H9 (cell line): Measurements from ENCODE around the gene RBFOX2. TPM values are rescaled to one million over a fixed set of nuclear protein-coding genes. Genes with fewer than 3 reads are reported as not detected.

Experiments
- DNase-seq: peaks from one replicate; pipeline ENCODE4 v3.0.0-alpha.2; 2017
- H2AFZ ChIP-seq: one replicate; pipeline ENCODE4 v1.6.1; 2013; ENCODE audit warnings: mild to moderate bottlenecking, low read length, control low read depth, moderate library complexity
- H2AK5ac ChIP-seq: 2 replicates; pipeline ENCODE4 v1.6.1; 2013; ENCODE audit warnings: low read length, control low read depth, mixed read lengths; ENCODE audit not compliant: insufficient read length
- H2BK120ac ChIP-seq: one replicate; pipeline ENCODE4 v1.6.1; 2013; ENCODE audit warnings: low read depth, mild to moderate bottlenecking, low read length, control low read depth, inconsistent platforms; ENCODE audit not compliant: poor library complexity, severe bottlenecking
- H2BK12ac ChIP-seq: 2 replicates; pipeline ENCODE4 v1.6.1; 2013; ENCODE audit warnings: low read length, control low read depth, mixed read lengths, low read depth; ENCODE audit not compliant: insufficient read length
- H2BK15ac ChIP-seq: 2 replicates; pipeline ENCODE4 v1.6.1; 2013; ENCODE audit warnings: low read depth, low read length, control low read depth
- H2BK20ac ChIP-seq: one replicate; pipeline ENCODE4 v1.6.1; 2013; ENCODE audit warnings: low read depth, mild to moderate bottlenecking, low read length, control low read depth, inconsistent platforms; ENCODE audit not compliant: poor library complexity, severe bottlenecking
- H2BK5ac ChIP-seq: 2 replicates; pipeline ENCODE4 v1.6.1; 2013; ENCODE audit warnings: low read length, control low read depth, mixed read lengths; ENCODE audit not compliant: insufficient read length
- H3K14ac ChIP-seq: 2 replicates; pipeline ENCODE4 v1.6.1; 2013; ENCODE audit warnings: low read length, control low read depth; ENCODE audit not compliant: insufficient read depth
- H3K18ac ChIP-seq: 2 replicates; pipeline ENCODE4 v1.6.1; 2013; ENCODE audit warnings: low read depth, mild to moderate bottlenecking, mixed read lengths, low read length, control low read depth; ENCODE audit not compliant: insufficient read length
- H3K23ac ChIP-seq: 2 replicates; pipeline ENCODE4 v1.6.1; 2013; ENCODE audit warnings: low read length, control low read depth, mixed read lengths, low read depth; ENCODE audit not compliant: insufficient read length
- H3K23me2 ChIP-seq: 2 replicates; pipeline ENCODE4 v1.6.1; 2013; ENCODE audit warnings: low read depth, mild to moderate bottlenecking, mixed read lengths, low read length, control low read depth; ENCODE audit not compliant: insufficient read length, poor library complexity, severe bottlenecking
- H3K27ac ChIP-seq: 2 replicates; pipeline ENCODE4 v1.5.1; 2013; ENCODE audit warnings: low read length, control low read depth, mixed read lengths, low read depth; ENCODE audit not compliant: insufficient read length
- H3K27me3 ChIP-seq: 2 replicates; pipeline ENCODE4 v1.6.1; 2013; ENCODE audit warnings: low read length, control low read depth, inconsistent platforms; ENCODE audit not compliant: insufficient read depth
- H3K4ac ChIP-seq: 2 replicates; pipeline ENCODE4 v1.6.1; 2013; ENCODE audit warnings: low read depth, mild to moderate bottlenecking, control low read depth, inconsistent platforms, low read length, moderate library complexity
- H3K4me1 ChIP-seq: 2 replicates; pipeline ENCODE4 v1.6.1; 2013; ENCODE audit warnings: low read length, control low read depth, inconsistent platforms; ENCODE audit not compliant: insufficient read depth
- H3K4me2 ChIP-seq: 2 replicates; pipeline ENCODE4 v1.6.1; 2013; ENCODE audit warnings: low read length, control low read depth, mixed read lengths; ENCODE audit not compliant: insufficient read length, insufficient read depth
- H3K56ac ChIP-seq: 2 replicates; pipeline ENCODE4 v1.6.1; 2013; ENCODE audit warnings: low read depth, mild to moderate bottlenecking, mixed read lengths, low read length, control low read depth; ENCODE audit not compliant: insufficient read length
- H3K79me1 ChIP-seq: 2 replicates; pipeline ENCODE4 v1.6.1; 2013; ENCODE audit warnings: low read depth, mild to moderate bottlenecking, moderate library complexity, low read length, control low read depth, inconsistent platforms; ENCODE audit not compliant: insufficient read depth, poor library complexity, severe bottlenecking
- H3K79me2 ChIP-seq: 2 replicates; pipeline ENCODE4 v1.6.1; 2013; ENCODE audit warnings: low read length, control low read depth, inconsistent platforms; ENCODE audit not compliant: insufficient read depth
- H3K9ac ChIP-seq: 2 replicates; pipeline ENCODE4 v1.6.1; 2013; ENCODE audit warnings: low read length, control low read depth, mixed read lengths; ENCODE audit not compliant: insufficient read length; ENCODE audit errors: extremely low read depth
- H3K9me3 ChIP-seq: one replicate; pipeline ENCODE4 v1.6.1; 2013; ENCODE audit warnings: low read depth, low read length, inconsistent platforms; ENCODE audit not compliant: control insufficient read depth
- H3T11ph ChIP-seq: one replicate; pipeline ENCODE4 v1.6.1; 2013; ENCODE audit warnings: mild to moderate bottlenecking, low read length, control low read depth, inconsistent platforms
- H4K20me1 ChIP-seq: one replicate; pipeline ENCODE4 v1.6.1; 2013; ENCODE audit not compliant: control insufficient read depth, insufficient read length, insufficient read depth
- H4K5ac ChIP-seq: 2 replicates; pipeline ENCODE4 v1.6.1; 2013; ENCODE audit warnings: low read depth, mild to moderate bottlenecking, mixed read lengths, low read length, control low read depth; ENCODE audit not compliant: insufficient read length
- H4K8ac ChIP-seq: replicated peaks from 2 replicates; pipeline ENCODE4 v1.6.1; 2013; ENCODE audit warnings: low read length, control low read depth, mixed read lengths, low read depth; ENCODE audit not compliant: insufficient read length
- H4K91ac ChIP-seq: 2 replicates; pipeline ENCODE4 v1.6.1; 2013; ENCODE audit warnings: low read depth, mild to moderate bottlenecking, moderate library complexity, mixed read lengths, low read length, control low read depth; ENCODE audit not compliant: insufficient read length
- H3K27ac Mint-ChIP-seq, 3 experiments: 2 replicates in 2 of 3; 3 replicates in 1 of 3; pipeline ENCODE4 v1.8.0; 2020 to 2021; ENCODE audit warnings: mixed read lengths in 3 of 3, mild to moderate bottlenecking in 1 of 3, moderate library complexity in 1 of 3
- H3K27me3 Mint-ChIP-seq: 2 replicates; pipeline ENCODE4 v1.8.0; 2021; ENCODE audit warnings: low read depth, mild to moderate bottlenecking, moderate library complexity, mixed read lengths
- H3K36me3 Mint-ChIP-seq, 3 experiments: 2 replicates in 2 of 3; 3 replicates in 1 of 3; pipeline ENCODE4 v1.8.0; 2020 to 2021; ENCODE audit warnings: low read depth in 3 of 3, mixed read lengths in 3 of 3; ENCODE audit not compliant: insufficient read depth in 1 of 3
- H3K4me1 Mint-ChIP-seq, 2 experiments: 2 replicates each; pipeline ENCODE4 v1.8.0; 2020; ENCODE audit warnings: mixed read lengths in 2 of 2
- H3K4me3 Mint-ChIP-seq, 2 experiments: 2 replicates in 1 of 2; 3 replicates in 1 of 2; pipeline ENCODE4 v1.8.0; 2020 to 2021; ENCODE audit warnings: mild to moderate bottlenecking in 2 of 2, mixed read lengths in 2 of 2, moderate library complexity in 1 of 2
- H3K9me3 Mint-ChIP-seq, 2 experiments: 2 replicates in 1 of 2; 3 replicates in 1 of 2; pipeline ENCODE4 v1.8.0; 2020; ENCODE audit warnings: mild to moderate bottlenecking in 2 of 2, mixed read lengths in 2 of 2, moderate library complexity in 1 of 2
- CTCF ChIP-seq: fragments of 200-600 bp; sonication (generic); conservative IDR thresholded peaks from 3 replicates; pipeline ENCODE4 v1.8.0; 2021; ENCODE audit warnings: antibody characterized with exemption, mild to moderate bottlenecking
- WGBS: extraction: QIAGEN DNeasy Blood & Tissue Kit; methylation state at CpG from one replicate; pipeline ENCODE4 v1.1.7; 2013; ENCODE audit warnings: missing lambda C conversion rate, low lambda C conversion rate, mixed read lengths; ENCODE audit not compliant: insufficient read length; ENCODE audit errors: extremely low coverage; 5-methylcytosine and 5-hydroxymethylcytosine counted together
- total RNA-seq: library from RNA; stranded (reverse); gene quantifications from 2 replicates; pipeline ENCODE4 v1.2.1, GENCODE V29; 2021

The RBFOX2 gene
- total RNA-seq, 1 experiment from 2014 or later = 84.7 TPM

GRCh38 chr22:35781898-35782297, 246.7 kb downstream of the RBFOX2 start:
- H3K4me1 ChIP-seq = no peaks in the 10 kb centered on the region; the same call in 1 of the 2 replicates
- H3K9ac ChIP-seq = no peak overlapping the region
- H3K18ac ChIP-seq = no peak overlapping the region
- H2BK5ac ChIP-seq = no peak overlapping the region
- H3K23ac ChIP-seq = no peak overlapping the region
- H3K27me3 ChIP-seq = no peaks in the 10 kb centered on the region
- no peaks in the 10 kb centered on the region for H4K20me1 ChIP-seq
- no peak overlapping the region for H2BK12ac ChIP-seq
- Mint-ChIP-seq H3K27me3 (no peaks in the 10 kb centered on the region), H3K36me3 (peaks cover 7 to 21% (median 10%) of the 10 kb centered on the region in 3 experiments; a peak in 5 of 7 replicates), H3K27ac (no peak overlapping the region), H3K9me3 (no peaks in the 10 kb centered on the region), H3K4me3 (no peak overlapping the region), H3K4me1 (peaks cover 11 to 15% of the 10 kb centered on the region in 2 experiments)
- H3K4me2 ChIP-seq = no peak overlapping the region
- H3K56ac ChIP-seq = no peak overlapping the region
- H2AFZ ChIP-seq = no peak overlapping the region
- WGBS = no CpG with 5 or more reads among the region's 3 CpGs
- H3K23me2 ChIP-seq = no peaks in the 10 kb centered on the region
- no peak overlapping the region for H4K91ac ChIP-seq
- no peak for DNase-seq
- H4K8ac ChIP-seq = no peak overlapping the region
- no peak overlapping the region for H3K27ac ChIP-seq
- H2BK15ac ChIP-seq = no peak overlapping the region
- H3K4ac ChIP-seq = no peak overlapping the region
- no peaks in the 10 kb centered on the region for H3K79me2 ChIP-seq
- H3K14ac ChIP-seq = no peak overlapping the region
- H3K9me3 ChIP-seq = no peaks in the 10 kb centered on the region
- H4K5ac ChIP-seq = no peak overlapping the region
- H2BK20ac ChIP-seq = no peak overlapping the region
- TF ChIP-seq CTCF = no peak
- H3T11ph ChIP-seq = no peak overlapping the region
- H2AK5ac ChIP-seq = no peak overlapping the region
- H3K79me1 ChIP-seq = no peaks in the 10 kb centered on the region
- no peak overlapping the region for H2BK120ac ChIP-seq
